Activated CD4-positive, alpha-beta T cell treated with anti-CD3 and anti-CD28 coated beads, Interleukin-2, amount 50 U/mL, for 4 hours (primary cell): ENCODE data around the gene WDR41.
"Not testable (repeated sequence)": the region's sequence is repeated elsewhere in the genome, so short reads cannot be mapped to it uniquely, and the experiment has no call there.

Experiments
- DNase-seq, 2 experiments: peaks; one replicate each; pipeline ENCODE4 v3.0.0-alpha.2; 2020

Gene WDR41

DNA sequence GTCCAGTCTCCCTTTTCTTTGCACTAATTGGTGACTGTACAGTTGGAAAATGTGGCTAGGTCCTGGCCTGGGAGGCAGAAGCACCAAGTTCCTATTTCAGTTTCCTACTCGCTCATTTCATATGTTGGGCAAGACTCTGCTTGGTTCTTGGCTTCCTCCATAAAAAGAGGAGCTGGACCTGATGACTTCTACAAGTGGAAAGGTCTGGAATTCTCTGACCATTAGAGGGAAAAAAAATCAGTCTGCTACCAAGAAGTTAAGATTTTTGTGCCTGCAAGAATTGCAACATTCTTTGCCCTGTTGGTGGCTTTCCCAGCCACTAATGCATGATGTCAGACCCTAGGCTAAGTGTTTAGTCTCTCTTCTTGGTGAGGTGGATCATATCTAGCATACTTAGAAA, 91.5 kb downstream of the WDR41 start:
- DNase-seq = no peak

GRCh38 chr5:77398896-77399295, 93.2 kb downstream of the WDR41 start:
- no peak for DNase-seq

DNA sequence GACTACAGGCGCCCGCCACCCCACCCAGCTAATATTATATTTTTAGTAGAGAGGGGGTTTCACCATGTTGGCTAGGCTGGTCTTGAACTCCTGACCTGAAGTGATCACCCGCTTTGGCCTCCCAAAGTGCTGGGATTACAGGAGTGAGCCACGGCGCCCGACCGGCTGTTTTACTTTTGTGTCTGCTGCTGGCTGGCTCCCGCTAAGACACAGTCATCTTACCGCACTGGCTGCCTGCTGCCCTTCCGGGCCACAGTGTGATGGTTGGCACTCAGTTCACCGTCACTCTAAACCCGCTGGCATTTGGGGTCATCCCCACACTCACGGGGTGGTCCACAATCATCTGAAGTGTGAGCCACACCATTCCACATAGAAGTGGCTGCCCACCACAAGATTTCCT, 93.7 kb downstream of the WDR41 start:
- no peak for DNase-seq

GRCh38 chr5:77397686-77398292, 94.3 kb downstream of the WDR41 start:
- DNase-seq = no peak

DNA sequence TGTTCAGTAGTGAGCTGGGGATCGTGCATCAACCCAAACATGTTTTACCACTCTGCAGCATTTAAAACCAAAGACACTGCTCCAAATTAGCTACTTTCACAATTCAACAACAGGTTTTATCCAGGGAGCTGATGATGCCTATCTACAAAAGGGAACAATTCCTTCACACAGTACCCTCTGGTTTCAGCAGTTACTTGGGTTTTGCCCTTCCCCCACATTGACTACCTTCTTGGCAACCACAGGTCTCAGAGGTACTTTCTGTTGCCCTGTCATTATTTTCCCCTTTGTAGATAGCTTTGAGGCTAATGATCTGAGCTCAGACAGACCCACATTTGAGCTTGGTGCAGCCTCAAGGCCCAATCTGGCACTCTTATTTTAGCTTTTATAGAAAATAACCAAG, 96.1 kb downstream of the WDR41 start:
- DNase-seq = no peak

DNA sequence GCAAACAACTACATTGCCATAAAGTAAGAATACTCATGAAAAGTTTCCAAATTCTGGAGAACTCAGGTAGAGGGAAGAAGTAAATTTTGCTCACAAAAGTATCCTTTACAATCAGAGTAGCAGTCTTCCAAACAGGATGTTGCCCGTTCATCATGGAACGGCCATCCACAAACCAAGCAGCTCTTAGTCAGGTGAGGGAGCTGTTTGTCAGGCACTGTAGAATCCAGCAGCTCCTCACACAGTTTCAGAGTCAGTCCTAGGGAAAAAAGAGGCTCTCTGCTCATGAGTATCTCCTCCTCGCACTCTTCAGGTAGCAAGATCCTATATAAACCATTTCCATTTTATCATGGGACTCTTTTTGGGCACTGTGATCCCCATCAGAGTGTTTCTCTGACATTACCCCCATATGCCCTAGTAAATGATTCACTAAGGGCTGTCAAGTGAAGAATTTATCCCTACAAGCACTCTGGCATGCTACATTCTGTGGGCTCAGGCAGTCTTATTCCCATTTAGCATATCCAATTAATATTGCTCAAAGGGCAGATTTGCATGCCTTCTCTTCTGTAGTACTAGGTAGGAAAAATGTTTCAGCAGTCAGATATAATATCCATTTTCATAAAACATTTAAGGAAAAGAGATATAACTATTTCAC, 97.9 kb downstream of the WDR41 start:
- DNase-seq = no peak

DNA sequence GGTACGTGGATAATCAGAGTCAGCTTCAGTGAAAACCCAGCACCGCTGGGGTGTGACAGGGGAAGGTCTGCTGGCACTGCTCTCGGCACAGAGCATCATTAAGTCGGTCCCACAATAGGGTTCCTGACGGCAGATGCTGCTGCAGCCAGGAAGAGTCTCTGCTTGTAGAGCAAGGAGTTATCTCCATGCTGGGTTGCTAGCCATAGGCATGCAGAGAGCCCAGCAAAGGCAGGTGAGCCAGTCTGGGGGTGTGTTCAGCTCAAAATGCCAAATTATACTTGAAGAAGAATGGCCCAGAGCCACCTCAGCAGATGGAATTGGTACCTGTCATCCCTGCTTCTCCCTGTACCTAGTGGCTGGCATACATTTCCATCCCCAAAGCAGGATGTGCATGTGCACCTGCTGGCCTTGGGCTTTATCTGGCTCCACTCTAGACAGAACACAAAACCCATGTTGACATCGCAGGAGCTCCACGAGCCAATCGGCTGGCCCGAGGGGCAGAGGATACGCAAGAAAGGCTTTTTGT, 100.8 kb downstream of the WDR41 start:
- DNase-seq = no peak

DNA sequence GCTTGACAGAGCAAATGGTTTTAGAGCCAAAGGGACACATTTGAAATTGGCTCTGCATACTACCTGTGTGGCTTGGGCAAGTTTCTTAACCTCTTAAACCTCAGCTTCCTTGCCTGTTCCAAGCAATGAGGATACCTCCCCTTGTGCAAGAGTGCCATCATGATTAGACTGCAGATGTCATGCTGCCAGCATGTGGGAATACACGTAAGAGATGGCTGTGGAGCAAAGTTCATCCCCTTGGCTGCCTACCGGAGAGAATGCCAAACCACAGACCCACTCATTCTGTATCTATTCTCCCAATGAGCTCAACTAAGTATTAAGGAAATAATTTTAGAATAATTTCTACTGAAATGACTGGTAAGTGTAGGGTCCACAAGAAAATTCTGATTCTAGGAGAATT, 101.3 kb downstream of the WDR41 start:
- DNase-seq = no peak

- no peak for DNase-seq
Measured at GRCh38 chr5:77390221-77390620, 101.9 kb downstream of the WDR41 start.

- no peak for DNase-seq
Measured at GRCh38 chr5:77389746-77390145, 102.4 kb downstream of the WDR41 start.

DNA sequence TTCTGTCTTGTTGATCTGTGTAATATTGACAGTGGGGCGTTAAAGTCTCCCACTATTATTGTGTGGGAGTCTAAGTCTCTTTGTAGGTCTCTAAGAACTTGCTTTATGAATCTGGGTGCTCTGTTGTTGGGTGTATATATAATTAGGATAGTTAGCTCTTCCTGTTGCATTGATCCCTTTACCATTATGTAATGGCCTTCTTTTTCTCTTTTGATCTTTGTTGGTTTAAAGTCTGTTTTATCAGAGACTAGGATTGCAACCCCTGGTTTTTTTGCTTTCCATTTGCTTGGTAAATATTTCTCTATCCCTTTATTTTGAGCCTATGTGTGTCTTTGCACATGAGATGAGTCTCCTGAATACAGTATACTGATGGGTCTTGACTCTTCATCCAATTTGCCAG, 105.8 kb downstream of the WDR41 start:
- not testable (repeated sequence) for DNase-seq

GRCh38 chr5:77383336-77383735, 108.8 kb downstream of the WDR41 start:
- not testable (repeated sequence) for DNase-seq
